Measurements from ENCODE around the gene TBXA2R.

DNA sequence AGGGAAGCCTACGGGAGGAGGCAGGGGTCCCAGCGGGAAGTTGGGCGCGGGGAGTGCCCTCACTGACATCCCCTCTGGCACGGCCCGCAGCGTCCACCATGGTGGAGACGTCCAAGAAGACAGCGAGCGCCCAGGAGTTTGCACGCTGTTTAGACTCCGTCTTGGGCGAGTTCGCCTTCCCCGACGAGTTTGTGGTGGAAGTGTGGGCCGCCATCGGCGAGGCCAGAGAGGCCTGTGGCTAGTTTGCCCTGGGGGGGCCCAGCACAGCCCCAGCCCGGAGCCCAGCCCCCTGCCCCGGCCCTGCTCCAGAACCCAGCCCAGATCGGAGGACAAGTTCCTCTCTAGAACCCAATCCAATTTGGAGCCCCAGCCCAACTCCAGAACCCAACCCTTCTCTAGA, 16.7 kb downstream of the TBXA2R start:
- TF ChIP-seq EZH2 (IDR thresholded peaks at IDR 0.05; ENCODE audit: low read depth, unreplicated experiment) = no peak
- TF ChIP-seq, protein P1, sequence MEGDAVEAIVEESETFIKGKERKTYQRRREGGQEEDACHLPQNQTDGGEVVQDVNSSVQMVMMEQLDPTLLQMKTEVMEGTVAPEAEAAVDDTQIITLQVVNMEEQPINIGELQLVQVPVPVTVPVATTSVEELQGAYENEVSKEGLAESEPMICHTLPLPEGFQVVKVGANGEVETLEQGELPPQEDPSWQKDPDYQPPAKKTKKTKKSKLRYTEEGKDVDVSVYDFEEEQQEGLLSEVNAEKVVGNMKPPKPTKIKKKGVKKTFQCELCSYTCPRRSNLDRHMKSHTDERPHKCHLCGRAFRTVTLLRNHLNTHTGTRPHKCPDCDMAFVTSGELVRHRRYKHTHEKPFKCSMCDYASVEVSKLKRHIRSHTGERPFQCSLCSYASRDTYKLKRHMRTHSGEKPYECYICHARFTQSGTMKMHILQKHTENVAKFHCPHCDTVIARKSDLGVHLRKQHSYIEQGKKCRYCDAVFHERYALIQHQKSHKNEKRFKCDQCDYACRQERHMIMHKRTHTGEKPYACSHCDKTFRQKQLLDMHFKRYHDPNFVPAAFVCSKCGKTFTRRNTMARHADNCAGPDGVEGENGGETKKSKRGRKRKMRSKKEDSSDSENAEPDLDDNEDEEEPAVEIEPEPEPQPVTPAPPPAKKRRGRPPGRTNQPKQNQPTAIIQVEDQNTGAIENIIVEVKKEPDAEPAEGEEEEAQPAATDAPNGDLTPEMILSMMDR (conservative IDR thresholded peaks at IDR 0.05; ENCODE audit: low read depth in 2 of 2) = no peak

Measured in GM23338 (cell line).